GM06990 (cell line): ENCODE data around the gene FBLIM1.

ENCODE experiments used
- DNase-seq: peaks from one replicate; pipeline ENCODE4 v3.0.0-alpha.2; 2011; ENCODE audit not compliant: insufficient read length; ENCODE audit errors: extremely low read depth
- H3K27me3 ChIP-seq: replicated peaks from 2 replicates; pipeline ENCODE4 v1.6.0; 2011; ENCODE audit warnings: low read length; ENCODE audit not compliant: control insufficient read depth, insufficient read depth
- H3K36me3 ChIP-seq: 2 replicates; pipeline ENCODE4 v1.5.1; 2011; ENCODE audit warnings: low read length; ENCODE audit not compliant: control insufficient read depth, insufficient read depth
- H3K4me3 ChIP-seq: replicated peaks from 2 replicates; pipeline ENCODE4 v1.5.1; 2011; ENCODE audit warnings: low read depth, mild to moderate bottlenecking, control low read depth, low read length
- TF ChIP-seq, protein P1 (sequence below): IDR thresholded peaks from 2 replicates; pipeline ENCODE4 v1.5.1; 2011; ENCODE audit warnings: low read length, control low read depth, mild to moderate bottlenecking, inconsistent platforms; ENCODE audit not compliant: insufficient read depth, poor library complexity, severe bottlenecking

Gene FBLIM1

DNA sequence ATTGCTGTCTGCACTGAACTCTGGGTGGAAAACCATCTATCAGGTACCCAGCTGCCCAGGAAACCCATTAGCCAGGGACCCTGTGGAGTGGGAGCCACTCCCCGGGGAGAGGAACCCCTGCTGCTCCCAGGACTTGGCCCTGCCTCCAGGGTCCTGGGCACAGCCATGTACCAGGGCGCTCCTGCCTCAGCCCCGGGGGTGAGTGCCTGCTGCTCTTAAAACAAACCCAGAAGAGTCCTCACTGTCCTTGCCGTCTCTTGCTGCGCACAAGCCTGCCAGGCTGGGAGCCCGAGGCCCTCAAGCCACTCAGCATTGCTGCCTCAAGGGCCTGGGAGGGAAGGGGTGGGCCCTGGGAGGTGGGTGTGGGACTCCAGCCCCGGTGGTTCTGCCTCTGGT, 25.9 kb upstream of the FBLIM1 start:
- TF ChIP-seq, protein P1, sequence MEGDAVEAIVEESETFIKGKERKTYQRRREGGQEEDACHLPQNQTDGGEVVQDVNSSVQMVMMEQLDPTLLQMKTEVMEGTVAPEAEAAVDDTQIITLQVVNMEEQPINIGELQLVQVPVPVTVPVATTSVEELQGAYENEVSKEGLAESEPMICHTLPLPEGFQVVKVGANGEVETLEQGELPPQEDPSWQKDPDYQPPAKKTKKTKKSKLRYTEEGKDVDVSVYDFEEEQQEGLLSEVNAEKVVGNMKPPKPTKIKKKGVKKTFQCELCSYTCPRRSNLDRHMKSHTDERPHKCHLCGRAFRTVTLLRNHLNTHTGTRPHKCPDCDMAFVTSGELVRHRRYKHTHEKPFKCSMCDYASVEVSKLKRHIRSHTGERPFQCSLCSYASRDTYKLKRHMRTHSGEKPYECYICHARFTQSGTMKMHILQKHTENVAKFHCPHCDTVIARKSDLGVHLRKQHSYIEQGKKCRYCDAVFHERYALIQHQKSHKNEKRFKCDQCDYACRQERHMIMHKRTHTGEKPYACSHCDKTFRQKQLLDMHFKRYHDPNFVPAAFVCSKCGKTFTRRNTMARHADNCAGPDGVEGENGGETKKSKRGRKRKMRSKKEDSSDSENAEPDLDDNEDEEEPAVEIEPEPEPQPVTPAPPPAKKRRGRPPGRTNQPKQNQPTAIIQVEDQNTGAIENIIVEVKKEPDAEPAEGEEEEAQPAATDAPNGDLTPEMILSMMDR: no peak
- DNase-seq: no peak
- Histone ChIP-seq H3K36me3 (peaks cover 47% of the 10 kb centered on the region), H3K27me3 (no peaks in the 10 kb centered on the region), H3K4me3 (no peak overlapping the region)

DNA sequence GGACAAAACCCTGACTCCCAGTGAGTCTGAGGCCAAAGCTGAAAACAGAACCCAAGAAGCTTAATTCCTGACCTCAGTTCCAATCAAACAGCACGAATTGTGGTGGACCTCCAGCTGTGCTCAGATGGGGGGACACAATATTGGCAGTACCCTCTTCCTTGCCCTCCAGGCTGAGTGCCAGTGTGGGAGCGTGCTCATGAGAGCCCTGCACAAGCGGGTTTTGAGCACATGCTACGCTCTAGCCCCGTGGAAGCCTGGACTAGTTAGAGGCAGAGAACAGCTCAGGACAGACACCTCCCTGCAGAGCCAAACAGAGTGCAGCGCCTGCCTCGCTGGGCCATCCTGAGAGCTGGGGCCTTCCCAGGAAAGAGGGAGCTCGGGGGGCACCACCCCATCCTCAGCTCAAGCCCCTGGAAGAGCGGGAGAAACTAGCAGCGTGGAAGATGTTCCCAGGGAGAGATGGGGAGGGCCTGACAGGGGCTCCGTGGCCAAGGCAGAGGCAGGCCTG, 25.3 kb upstream of the FBLIM1 start:
- no peaks in the 10 kb centered on the region for H3K27me3 ChIP-seq
- H3K36me3 ChIP-seq: peaks cover 43% of the 10 kb centered on the region
- TF ChIP-seq, protein P1: no peak
- no peak for DNase-seq
- no peak overlapping the region for H3K4me3 ChIP-seq

DNA sequence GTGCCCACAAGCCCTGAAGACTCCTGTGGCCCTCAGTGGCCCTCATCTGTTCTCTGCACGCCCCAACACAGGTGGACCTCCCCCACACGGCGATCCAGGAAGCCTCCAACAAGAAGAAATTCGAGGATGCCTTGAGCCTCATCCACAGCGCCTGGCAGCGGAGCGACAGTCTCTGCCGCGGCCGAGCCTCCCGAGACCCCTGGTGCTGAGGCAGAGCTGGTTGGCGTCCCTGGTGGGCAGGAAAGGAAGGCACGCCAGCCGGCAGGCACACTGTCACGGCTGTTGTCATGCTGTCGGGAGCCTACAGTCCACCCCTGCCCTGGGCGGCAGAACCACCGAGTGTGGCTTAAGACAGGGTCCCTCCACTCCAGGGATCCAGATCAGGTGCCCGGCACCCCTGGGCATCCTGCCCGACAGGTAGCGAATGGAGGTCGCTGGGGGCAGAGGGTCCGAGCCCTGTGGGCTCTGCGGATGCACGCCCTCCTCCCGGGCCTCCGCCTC, 24.8 kb upstream of the FBLIM1 start:
- no peak for DNase-seq
- Histone ChIP-seq H3K27me3 (no peaks in the 10 kb centered on the region), H3K36me3 (peaks cover 38% of the 10 kb centered on the region), H3K4me3 (no peak overlapping the region)
- TF ChIP-seq, protein P1: no peak

DNA sequence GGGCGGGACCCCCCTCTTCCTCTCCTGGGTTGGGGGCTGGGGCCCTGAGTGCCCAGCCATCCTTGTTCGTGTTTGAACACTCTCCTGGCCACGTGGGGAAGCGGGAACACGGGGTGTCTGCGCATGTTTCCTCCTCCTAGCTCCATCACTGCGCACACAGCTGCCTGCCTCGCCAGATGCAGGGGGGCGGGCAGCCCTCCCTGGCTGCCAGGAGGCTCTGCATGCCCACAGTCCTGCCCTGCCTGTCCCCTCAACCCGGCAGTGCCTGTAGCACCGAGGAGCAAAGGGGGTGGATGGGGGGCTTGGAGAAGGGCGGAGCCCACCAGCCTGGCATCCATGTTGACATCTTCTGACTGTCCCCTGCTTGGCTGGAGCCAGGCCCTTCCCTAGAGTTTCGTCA, 24.3 kb upstream of the FBLIM1 start:
- TF ChIP-seq, protein P1: no peak
- Histone ChIP-seq H3K27me3 (no peaks in the 10 kb centered on the region), H3K36me3 (peaks cover 33% of the 10 kb centered on the region), H3K4me3 (no peak overlapping the region)
- no peak for DNase-seq

DNA sequence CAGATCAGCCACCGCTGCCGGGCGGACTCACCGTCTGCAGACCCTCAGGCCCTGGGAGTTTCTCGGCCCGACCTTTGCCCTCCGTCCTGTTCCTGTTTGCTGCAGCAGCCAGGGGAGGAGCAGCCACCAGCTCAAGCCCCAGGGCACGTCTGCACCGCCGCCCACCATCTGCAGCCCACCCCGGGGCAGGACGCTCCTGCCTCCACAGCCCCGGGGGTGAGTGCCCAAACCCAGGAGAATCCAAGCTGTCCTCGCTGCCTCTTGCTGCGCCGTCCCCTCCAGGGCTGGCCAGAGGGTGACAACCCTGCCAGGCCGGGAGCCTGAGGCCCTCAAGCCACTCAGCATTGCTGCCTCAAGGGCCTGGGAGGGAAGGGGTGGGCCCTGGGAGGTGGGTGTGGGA, 23.7 kb upstream of the FBLIM1 start:
- no peak overlapping the region for H3K4me3 ChIP-seq
- DNase-seq: no peak
- H3K36me3 ChIP-seq: peaks cover 29% of the 10 kb centered on the region
- H3K27me3 ChIP-seq: no peaks in the 10 kb centered on the region
- TF ChIP-seq, protein P1: no peak
